T-helper 9 cell (primary cell): ENCODE results near the gene STXBP3.
"Not testable (repeated sequence)": the region's sequence is repeated elsewhere in the genome, so short reads cannot be mapped to it uniquely, and the experiment has no call there.

Source experiments
- DNase-seq: peaks from one replicate; pipeline ENCODE4 v3.0.0-alpha.2; 2020
- total RNA-seq, 2 donors: gene quantifications; one replicate each; lab custom pipeline; 2026; lab: John Stamatoyannopoulos, UW

The STXBP3 gene
- 66.4 to 97.7 reads per million in 2 donors for total RNA-seq

GRCh38 chr1:108746382-108747170 is at the start of gene STXBP3:
TSS of gene STXBP3 (plus strand) at chr1:108746674. CDS start at chr1:108746738, 64 bp downstream.
- DNase-seq = peak; percentile 100

- no peak for DNase-seq
These were observed 46.8 kb upstream of the STXBP3 start for GRCh38 chr1:108699375-108700332.

- no peak for DNase-seq
These were observed 45.2 kb upstream of the STXBP3 start for GRCh38 chr1:108701176-108701849.

GRCh38 chr1:108702109-108702508 is 44.4 kb upstream of the STXBP3 start:
- not testable (repeated sequence) for DNase-seq

GRCh38 chr1:108703939-108704338 is 42.5 kb upstream of the STXBP3 start:
- DNase-seq = peak; percentile 12

- DNase-seq = no peak
These were observed 42.0 kb upstream of the STXBP3 start for GRCh38 chr1:108704496-108704895.

- DNase-seq = no peak
These were observed 39.8 kb upstream of the STXBP3 start for GRCh38 chr1:108706643-108707042.

- peak; percentile 53 for DNase-seq
These were observed 37.5 kb upstream of the STXBP3 start for GRCh38 chr1:108708691-108709660.

GRCh38 chr1:108712606-108713150 is 33.8 kb upstream of the STXBP3 start, which contains the start of gene FNDC7:
TSS of gene FNDC7 (plus strand) at chr1:108712908. CDS start at chr1:108712934, 26 bp downstream.
- DNase-seq = no peak

GRCh38 chr1:108715932-108716331 is 30.5 kb upstream of the STXBP3 start:
- DNase-seq = no peak

GRCh38 chr1:108716437-108717230 is 29.8 kb upstream of the STXBP3 start:
- DNase-seq = no peak

- DNase-seq = no peak
These were observed 28.6 kb upstream of the STXBP3 start for GRCh38 chr1:108717774-108718316.

- DNase-seq = no peak
These were observed 27.4 kb upstream of the STXBP3 start for GRCh38 chr1:108718927-108719655.

GRCh38 chr1:108719656-108720435 is 26.6 kb upstream of the STXBP3 start:
- no peak for DNase-seq

- DNase-seq = no peak
These were observed 24.2 kb upstream of the STXBP3 start for GRCh38 chr1:108722292-108722691.

- DNase-seq = no peak
These were observed 20.6 kb upstream of the STXBP3 start for GRCh38 chr1:108725906-108726305.

- DNase-seq = no peak
These were observed 18.0 kb upstream of the STXBP3 start for GRCh38 chr1:108728327-108728923.

GRCh38 chr1:108729481-108729880 is 17.0 kb upstream of the STXBP3 start:
- DNase-seq = no peak
